LNCaP clone FGC (cell line): ENCODE data around the gene TBC1D3G.
"Not testable (repeated sequence)": the region's sequence is repeated elsewhere in the genome, so short reads cannot be mapped to it uniquely, and the experiment has no call there.

Source experiments
- DNase-seq: peaks from one replicate; pipeline ENCODE4 v3.0.0-alpha.2; 2011; ENCODE audit warnings: low read depth
- H3K4me3 ChIP-seq: 2 replicates; pipeline ENCODE4 v1.5.1; 2011; ENCODE audit warnings: mild to moderate bottlenecking, low read depth, low read length, control low read depth

Gene TBC1D3G

DNA sequence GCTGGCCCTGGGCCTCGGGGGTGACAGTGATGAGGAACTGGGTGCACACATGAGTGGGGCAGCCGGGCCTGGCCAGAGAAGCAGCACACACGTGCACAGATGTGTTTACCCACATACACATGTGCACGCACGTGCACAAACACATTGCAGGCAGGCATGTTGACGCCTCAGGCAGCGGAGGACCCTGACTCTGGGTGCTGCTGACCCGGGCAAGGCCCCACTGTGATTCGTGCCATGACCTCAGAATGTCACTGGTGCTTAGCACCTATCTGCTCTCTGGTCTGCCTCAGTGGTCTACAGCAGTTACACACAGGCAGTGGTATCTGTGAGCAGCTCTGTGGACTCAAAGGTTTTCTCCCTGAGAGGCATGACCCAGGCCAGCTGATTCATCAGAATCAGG is at the start of gene TBC1D3G:
TBC1D3G (plus strand) TSS at position 301 of the 400 bp plus-strand sequence. CDS start 1,528 bp downstream, outside the sequence.
- H3K4me3 ChIP-seq, DNase-seq: not testable (repeated sequence)

DNA sequence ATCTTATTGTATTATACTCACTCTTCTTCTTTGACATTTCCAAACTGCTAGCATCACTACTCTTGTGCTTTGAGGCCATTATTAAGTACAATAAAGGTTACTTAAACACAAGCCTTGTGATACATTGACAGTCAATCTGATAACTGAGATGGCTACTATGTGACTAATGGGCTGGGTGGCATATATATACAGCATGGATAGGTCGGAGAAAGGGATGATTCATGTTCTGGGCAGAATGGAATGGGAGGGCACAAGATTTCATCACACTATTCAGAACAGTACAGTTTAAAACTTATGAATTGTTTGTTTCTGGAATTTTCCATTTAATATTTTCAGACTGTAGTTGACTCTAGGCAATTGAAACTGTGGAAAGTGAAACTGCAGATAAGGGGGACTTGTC is 40.4 kb upstream of the TBC1D3G start:
- H3K4me3 ChIP-seq, DNase-seq: not testable (repeated sequence)

DNA sequence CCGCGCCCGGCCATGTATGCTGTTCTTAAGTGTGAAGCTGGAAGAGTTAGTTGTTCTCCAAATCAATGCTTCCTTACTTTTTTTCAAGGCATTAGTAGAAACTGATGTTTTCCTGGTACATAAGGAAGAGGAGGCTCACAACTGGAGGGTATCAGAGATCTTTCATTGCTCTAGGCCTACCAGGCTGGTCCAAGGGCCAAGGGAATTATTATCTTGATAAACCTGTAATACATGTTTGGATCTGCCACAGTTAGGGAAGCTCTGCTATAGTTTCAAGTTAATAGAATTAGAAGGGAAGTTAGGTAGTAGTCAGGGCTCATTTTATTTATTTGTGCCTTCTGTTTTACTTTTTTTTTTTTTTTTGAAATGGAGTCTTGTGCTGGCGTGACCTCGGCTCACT is 39.5 kb upstream of the TBC1D3G start:
- not testable (repeated sequence) for H3K4me3 ChIP-seq, DNase-seq

DNA sequence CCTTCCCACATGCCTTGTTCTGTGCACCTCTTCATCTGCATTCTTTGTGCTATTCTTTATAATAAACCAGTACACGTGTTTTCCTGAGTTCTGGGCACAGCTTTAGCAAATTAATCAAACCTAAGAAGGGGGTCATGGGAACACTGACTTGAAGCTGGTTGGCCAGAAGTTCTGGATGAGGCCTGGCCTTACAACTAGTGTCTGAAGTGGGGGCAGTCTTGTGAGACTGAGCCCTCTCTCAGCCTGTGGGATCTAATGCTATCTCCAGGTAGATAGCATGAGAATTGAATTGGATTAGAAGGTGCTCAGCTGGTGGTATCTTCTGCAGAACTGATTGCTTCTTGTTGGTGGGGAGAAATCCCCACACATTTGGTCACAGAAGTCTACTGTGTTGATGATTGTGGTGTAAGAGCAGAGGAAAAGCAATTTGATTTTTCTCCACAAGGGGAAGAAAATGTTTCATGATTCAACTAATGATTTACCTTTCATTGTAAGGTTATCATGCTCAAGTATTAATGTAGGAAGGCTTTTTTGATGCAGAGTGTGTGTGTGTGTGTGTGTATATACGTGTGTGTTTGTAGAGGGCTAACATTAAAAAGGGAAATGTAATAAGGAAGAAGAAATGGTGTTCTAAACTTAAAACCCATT is 33.6 kb upstream of the TBC1D3G start:
- not testable (repeated sequence) for DNase-seq

DNA sequence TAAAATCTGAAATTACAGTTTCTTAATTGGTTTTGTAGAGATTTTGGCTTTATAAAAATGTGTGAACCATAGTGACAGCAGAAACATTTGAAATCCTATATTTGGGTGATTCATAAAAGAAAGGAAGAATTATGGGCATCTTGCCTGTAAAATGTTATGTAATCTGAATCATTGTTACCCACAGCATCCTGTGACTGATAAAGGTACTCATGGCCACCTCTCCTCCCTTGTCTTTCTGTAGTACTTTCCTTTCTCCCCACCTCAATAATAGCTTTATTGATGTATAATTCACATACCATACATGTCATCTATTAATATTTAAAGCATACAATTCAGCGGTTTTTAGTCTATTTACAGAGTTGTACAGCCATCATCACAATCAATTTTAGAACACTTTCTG is 28.5 kb upstream of the TBC1D3G start:
- not testable (repeated sequence) for DNase-seq, H3K4me3 ChIP-seq

More for the DNA sequence above, 33.6 kb upstream of the TBC1D3G start:
- not testable (repeated sequence) for H3K4me3 ChIP-seq

DNA sequence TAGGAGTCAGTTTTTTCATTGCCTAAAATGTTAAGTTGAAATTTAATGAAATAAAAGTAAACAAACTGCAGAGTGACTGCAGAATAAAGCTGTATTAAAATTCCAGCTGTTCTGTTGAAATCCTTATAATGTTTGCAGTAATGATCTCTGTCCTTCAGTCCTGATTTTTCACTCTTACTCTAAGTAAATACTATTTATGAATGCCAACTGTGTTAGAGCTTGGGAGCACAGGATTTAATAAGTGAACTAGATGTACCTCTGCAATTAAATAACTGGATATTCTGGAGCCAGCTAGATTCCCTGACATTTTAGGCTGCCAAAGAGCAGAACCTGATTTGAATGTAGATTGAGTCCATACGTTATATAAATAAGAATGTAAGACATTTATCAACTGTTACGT is 7.9 kb upstream of the TBC1D3G start:
- not testable (repeated sequence) for H3K4me3 ChIP-seq, DNase-seq

DNA sequence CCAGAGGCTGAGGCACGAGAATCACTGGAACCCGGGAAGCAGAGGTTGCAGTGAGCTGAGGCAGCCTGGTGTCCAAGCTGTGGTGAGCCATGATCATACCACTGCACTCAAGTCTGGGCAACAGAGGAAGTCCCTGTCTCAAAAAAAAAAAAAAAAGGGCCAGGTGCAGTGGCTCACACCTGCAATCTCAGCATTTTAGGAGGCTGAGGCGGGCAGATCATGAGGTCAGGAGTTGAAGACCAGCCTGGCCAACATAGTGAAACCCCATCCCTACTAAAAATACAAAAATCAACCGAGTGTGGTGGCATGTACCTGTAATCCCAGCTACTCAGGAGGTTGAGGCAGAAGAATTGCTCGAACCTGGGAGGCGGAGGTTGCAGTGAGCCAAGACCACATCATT is 38.8 kb downstream of the TBC1D3G start:
- DNase-seq, H3K4me3 ChIP-seq: not testable (repeated sequence)

DNA sequence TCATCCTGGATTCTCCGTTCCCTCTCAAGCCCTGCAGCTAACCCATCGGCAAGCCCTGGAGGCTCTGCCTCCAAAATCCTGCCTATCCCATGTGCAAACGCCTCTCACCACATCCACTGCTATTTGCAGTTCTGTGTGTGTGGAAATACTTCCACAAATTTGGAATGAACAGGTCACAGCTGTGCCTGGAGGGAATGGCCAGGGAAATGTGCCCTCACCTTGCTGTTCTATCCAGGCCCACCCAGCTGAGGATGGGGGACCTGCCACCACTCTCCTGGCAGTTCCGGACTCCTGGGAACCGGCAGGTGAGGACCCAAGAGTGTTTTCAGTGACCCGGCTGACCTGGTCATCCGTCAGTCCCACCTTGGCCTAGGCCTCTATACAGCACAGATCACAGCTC is 52.3 kb downstream of the TBC1D3G start:
- H3K4me3 ChIP-seq, DNase-seq: not testable (repeated sequence)
